ENCODE measurements around the gene OSBPL2. TPM values are rescaled to one million over a fixed set of nuclear protein-coding genes. Genes with fewer than 3 reads are reported as not detected.

The OSBPL2 gene
- total and polyA plus RNA-seq, 7 donors, result 9.6 to 30.9 (median 22.8) TPM

- ATAC-seq (no peak), DNase-seq (peak in 1 of 2 donors; percentile 13)
Observed at GRCh38 chr20:62332421-62332820, 94.1 kb downstream of the OSBPL2 start.

DNA sequence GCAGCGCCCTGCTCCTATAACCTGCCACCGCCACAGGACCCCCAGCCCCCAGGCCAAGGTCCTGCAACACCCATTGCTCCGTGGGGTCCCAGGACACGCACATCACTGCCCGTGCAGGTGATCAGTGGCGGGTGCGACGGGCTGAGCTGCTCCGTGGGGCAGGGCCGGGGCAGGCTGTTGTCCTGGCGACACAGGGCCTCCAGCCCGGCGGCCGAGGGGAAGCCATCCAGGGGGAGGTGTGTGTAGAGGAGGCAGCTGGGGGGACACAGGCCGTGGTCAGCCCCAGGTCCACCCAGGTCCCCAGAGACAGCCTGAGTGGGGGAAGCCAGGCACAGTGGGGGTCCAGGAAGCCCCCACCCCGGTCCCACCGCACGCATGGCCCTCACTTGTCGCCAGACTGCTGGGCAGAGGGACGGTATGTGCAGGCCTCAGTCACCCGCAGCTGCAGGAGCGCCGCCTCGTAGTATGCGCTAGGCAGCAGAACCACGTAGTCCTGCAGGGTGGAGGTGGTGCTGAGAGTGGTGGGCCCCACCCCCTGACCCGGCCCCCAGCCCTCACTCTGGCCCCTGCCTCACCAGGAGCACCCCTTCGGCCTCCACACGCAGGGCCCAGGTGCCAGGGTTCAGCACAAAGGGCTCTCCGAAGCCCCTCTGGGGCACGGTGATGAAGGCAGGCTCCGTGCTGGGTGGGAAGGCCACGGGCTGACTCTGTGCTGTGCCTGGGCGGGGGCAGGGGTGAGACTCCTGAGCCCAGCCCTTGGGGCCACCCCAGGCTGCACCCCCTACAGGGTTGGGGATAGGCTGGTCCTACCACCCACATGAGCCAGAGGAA is 94.9 kb downstream of the OSBPL2 start:
- ATAC-seq (peak in 1 of 4 donors; percentile 3), DNase-seq (peak in 1 of 2 donors; percentile 8)
- Histone ChIP-seq H3K27ac (no peak overlapping the region), H3K27me3 (ENCODE audit: insufficient read depth in 3 of 3, low read length in 2 of 3) (no peaks in the 10 kb centered on the region), H3K4me1 (no peaks in the 10 kb centered on the region), H3K9me3 (no peaks in the 10 kb centered on the region), H3K36me3 (ENCODE audit: insufficient read depth in 1 of 2, low read depth in 1 of 2) (peaks cover 0 to 81% of the 10 kb centered on the region in 2 donors), H3K4me3 (no peak overlapping the region)
- WGBS, 3 donors, result 93 to 95% (median 94%) methylated on average over 21 to 34 of the region's 34 CpGs
- intact Hi-C loops (cut with DNase I), result no loop called here
- TF ChIP-seq, protein P1, sequence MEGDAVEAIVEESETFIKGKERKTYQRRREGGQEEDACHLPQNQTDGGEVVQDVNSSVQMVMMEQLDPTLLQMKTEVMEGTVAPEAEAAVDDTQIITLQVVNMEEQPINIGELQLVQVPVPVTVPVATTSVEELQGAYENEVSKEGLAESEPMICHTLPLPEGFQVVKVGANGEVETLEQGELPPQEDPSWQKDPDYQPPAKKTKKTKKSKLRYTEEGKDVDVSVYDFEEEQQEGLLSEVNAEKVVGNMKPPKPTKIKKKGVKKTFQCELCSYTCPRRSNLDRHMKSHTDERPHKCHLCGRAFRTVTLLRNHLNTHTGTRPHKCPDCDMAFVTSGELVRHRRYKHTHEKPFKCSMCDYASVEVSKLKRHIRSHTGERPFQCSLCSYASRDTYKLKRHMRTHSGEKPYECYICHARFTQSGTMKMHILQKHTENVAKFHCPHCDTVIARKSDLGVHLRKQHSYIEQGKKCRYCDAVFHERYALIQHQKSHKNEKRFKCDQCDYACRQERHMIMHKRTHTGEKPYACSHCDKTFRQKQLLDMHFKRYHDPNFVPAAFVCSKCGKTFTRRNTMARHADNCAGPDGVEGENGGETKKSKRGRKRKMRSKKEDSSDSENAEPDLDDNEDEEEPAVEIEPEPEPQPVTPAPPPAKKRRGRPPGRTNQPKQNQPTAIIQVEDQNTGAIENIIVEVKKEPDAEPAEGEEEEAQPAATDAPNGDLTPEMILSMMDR (IDR thresholded peaks at IDR 0.05), result no peak

More at GRCh38 chr20:62332421-62332820, 94.1 kb downstream of the OSBPL2 start:
- Histone ChIP-seq H3K36me3 (ENCODE audit: insufficient read depth in 1 of 2, low read depth in 1 of 2) (peaks cover 0 to 81% of the 10 kb centered on the region in 2 donors), H3K9me3 (no peaks in the 10 kb centered on the region), H3K27me3 (ENCODE audit: insufficient read depth in 3 of 3, low read length in 2 of 3) (no peaks in the 10 kb centered on the region), H3K4me1 (no peaks in the 10 kb centered on the region), H3K4me3 (no peak overlapping the region), H3K27ac (no peak overlapping the region)
- WGBS, 3 donors, result 79 to 93% (median 86%) methylated on average over 9 to 16 of the region's 16 CpGs
- TF ChIP-seq, protein P1 (IDR thresholded peaks at IDR 0.05), result no peak
- intact Hi-C loops (cut with DNase I), result no loop called here

DNA sequence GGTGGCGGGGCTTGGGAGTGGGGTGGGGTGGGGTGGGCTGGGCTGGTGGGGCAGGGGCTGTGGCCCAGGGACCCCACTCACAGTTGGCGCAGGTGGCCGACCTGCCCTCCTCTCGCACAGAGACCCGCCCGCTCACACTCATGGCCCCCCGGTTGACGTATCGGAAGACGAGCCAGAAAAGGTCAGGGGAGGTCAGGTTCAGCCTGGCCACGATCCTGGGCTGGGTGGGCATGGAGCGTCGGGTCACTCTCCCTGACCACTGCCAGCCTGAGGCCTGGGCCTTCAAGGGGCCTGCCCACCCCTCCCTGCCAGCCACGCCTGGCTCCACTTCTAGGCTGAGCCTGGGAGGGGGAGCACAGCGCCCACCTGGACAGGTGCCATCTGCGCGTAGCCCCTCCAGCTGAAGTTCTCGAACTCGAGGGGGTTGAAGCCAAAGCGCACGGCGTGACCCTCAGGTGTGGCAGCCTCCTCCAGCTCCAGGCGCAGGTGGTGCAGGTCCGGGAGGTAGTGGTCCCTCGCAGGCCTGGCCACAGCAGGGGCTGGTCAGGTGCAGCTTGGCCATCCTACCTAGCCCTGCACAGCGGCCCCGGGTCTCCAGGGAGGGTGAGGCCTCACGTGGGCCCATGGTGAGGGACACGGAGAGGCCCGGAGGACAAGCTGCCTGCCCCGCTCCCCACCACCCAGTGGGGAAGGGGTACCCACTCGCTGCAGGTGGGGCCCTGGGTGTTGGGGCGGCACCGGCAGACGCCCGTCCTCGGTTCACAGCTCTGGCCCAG is 95.7 kb downstream of the OSBPL2 start:
- H3K36me3 ChIP-seq (ENCODE audit: insufficient read depth in 1 of 2, low read depth in 1 of 2), result peaks cover 0 to 76% of the 10 kb centered on the region in 2 donors
- no peak overlapping the region for H3K27ac ChIP-seq
- intact Hi-C loops (cut with DNase I), result no loop called here
- WGBS, 3 donors, result 79 to 88% (median 85%) methylated on average over 32 to 37 of the region's 37 CpGs
- H3K27me3 ChIP-seq (ENCODE audit: insufficient read depth in 3 of 3, low read length in 2 of 3), result no peaks in the 10 kb centered on the region
- no peak for ATAC-seq
- DNase-seq, result peak in 1 of 2 donors; percentile 15
- H3K9me3 ChIP-seq, result no peaks in the 10 kb centered on the region
- no peaks in the 10 kb centered on the region for H3K4me1 ChIP-seq
- TF ChIP-seq, protein P1 (IDR thresholded peaks at IDR 0.05), result no peak
- no peak overlapping the region for H3K4me3 ChIP-seq

DNA sequence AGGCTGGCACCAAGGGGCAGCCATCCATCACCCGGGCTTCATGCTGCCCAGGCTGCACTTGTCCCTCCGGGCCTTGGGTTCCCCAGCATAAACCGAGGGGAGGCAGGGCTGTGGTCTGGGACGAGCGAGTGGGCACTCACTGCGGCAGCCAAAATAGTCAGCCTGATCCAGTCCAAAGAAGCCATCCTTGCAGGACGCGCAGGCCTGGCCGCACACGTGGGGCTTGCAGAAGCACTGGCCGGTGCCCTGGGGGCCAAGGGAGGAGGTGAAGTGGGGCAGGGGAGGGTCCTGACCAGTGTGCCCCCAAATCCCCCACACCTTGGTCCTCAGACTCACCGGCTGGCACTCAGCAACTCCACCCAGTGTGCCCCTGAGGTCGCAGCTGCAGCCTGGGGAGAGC is 96.6 kb downstream of the OSBPL2 start:
- intact Hi-C loops (cut with DNase I), result no loop called here
- no peaks in the 10 kb centered on the region for H3K4me1 ChIP-seq
- DNase-seq (peak in 1 of 2 donors; percentile 13), ATAC-seq (no peak)
- H3K27ac ChIP-seq, result no peak overlapping the region
- 92 to 94% (median 93%) methylated on average over 13 of the region's 13 CpGs for WGBS, 3 donors
- H3K9me3 ChIP-seq, result no peaks in the 10 kb centered on the region
- TF ChIP-seq, protein P1 (IDR thresholded peaks at IDR 0.05), result no peak
- no peak overlapping the region for H3K4me3 ChIP-seq
- peaks cover 0 to 70% of the 10 kb centered on the region in 2 donors for H3K36me3 ChIP-seq (ENCODE audit: insufficient read depth in 1 of 2, low read depth in 1 of 2)
- no peaks in the 10 kb centered on the region for H3K27me3 ChIP-seq (ENCODE audit: insufficient read depth in 3 of 3, low read length in 2 of 3)

Data from psoas muscle (tissue), 8 donors.